Endothelial cell of hepatic sinusoid (primary cell): ENCODE data around the gene SMOC1.

Experiments used
- in situ Hi-C: cut with HindIII; loops from 2 replicates; pipeline ENCODE4 v1.10.0; 2017; ENCODE audit warnings: low sequenced_read_pairs

The SMOC1 gene

DNA sequence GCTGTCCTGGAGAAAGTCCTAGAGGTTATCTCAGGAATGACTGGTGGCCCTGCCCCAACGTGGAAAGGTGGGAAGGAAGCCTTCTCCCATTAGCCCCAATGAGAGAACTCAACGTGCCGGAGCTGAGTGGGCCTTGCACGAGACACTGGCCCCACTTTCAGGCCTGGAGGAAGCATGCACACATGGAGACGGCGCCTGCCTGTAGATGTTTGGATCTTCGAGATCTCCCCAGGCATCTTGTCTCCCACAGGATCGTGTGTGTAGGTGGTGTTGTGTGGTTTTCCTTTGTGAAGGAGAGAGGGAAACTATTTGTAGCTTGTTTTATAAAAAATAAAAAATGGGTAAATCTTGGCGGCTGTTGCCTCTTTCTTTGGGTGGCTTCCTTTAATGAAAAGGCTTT is 152.8 kb downstream of the SMOC1 start:
- in situ Hi-C loops: no loop called here

DNA sequence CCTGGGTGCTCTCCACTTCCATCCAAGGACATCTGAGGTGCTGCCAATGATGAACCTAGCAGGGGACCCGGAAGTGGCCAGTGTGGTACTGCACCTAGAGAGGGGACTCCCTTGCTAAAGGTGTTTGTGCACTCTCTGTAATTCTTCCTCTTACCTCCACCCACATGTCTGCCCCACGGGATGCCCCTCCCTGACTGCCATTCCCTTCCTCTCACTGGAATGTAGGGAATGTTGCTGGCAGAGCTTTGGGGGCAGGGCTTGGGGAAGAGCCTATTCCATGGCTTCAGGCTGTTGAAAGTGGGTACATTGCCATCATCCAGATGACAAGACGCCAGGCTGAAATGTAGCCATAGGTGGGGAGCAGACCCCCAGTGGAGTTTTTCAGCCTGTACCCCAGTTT is 153.2 kb downstream of the SMOC1 start:
- in situ Hi-C loops: no loop called here

DNA sequence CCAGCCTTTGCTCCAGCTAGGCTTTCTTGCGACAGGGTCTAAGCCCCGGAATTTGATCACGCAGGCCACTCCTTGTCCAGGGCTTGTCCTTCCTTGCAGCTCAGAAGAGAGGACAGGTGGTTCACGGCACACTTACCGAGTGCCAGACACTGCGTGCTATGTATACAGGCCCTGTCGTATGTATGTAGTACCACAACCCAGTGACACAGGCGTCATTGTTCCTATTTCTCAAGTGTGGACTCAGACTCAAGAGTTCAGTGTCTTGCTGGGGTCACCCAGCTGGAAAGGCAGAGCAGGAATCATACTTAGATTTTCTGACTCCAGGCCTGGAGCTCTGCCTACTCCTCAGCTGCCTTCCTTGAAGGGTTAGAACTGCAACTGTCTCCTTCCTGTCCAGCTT is 153.9 kb downstream of the SMOC1 start:
- in situ Hi-C loops: no loop called here

DNA sequence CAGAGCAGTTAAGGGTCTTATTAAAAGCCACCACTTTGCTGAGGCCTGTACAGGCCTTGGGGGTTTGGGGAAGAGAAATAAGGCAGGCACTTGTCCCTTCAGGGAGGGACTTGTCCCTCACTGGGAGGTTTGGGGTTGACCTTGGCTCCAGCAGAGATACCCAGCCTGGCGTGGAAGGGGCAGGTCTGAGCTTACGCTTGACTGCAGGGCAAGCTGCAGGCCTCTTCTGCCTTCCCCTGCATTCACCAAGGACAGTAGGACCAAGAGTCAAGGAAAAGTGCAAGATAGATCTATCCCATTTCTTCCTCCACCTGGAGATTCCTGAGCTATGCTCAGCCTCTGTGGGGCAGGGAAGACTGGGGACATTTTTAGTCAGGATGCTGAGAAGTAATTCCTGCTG is 154.3 kb downstream of the SMOC1 start:
- in situ Hi-C loops: no loop called here

DNA sequence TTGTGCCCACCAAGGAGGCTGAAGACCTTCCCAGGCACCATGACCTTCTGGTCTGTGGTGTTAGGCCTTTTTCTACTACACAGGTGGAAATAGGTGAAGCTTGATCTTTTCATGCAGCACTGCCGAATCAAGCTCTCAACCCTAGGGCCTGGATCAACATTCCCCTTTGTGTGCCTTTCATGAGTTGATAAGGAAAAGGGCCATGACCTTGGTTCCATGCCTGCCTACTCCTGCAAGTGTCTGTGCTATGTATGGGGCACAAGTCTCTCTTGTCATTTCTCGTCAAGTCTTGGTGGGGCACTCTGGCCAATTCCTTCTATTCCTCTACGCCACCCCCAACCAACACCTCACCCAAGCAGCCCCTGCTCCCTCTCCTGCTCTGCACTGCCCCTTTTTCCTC is 155.0 kb downstream of the SMOC1 start:
- in situ Hi-C loops: no loop called here

DNA sequence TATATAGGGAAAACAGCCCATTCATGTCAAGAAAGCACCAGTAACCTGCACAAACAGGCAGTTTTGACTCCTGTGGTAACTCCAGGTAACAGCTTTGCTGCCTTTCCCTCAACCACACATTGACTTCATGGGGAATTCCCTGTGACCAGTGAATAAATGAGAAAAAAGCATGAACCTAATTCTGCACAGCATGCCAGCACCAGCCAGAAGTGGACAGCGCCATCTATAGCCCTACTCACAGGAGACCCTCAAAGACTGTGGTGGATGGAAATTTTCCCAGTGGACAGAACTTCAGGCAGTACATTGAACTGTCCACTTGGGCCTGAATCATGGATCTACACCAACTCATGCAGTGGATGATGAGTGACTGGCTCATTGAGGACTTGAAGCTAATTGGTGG is 157.4 kb downstream of the SMOC1 start:
- in situ Hi-C loops: no loop called here

DNA sequence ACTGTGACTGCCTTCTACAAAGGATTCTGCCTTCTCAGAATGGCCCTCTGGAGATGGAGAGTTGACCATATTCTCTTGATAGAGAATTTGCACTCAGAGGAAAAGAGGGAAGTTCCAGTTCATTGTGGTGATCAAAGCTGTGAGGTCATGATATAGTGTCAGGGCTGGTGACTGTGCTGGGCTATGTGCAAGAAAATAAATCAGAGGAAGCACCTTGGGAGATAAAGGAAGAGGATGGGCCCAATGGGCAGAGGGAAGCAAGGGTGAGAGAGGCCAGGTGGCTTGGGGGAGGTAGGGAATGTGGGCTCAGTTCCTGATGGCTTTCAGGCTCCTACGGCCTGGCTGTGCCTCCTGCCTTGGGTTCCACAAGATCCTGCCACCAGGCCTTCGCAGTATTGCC is 163.8 kb downstream of the SMOC1 start:
- in situ Hi-C loops: no loop called here

DNA sequence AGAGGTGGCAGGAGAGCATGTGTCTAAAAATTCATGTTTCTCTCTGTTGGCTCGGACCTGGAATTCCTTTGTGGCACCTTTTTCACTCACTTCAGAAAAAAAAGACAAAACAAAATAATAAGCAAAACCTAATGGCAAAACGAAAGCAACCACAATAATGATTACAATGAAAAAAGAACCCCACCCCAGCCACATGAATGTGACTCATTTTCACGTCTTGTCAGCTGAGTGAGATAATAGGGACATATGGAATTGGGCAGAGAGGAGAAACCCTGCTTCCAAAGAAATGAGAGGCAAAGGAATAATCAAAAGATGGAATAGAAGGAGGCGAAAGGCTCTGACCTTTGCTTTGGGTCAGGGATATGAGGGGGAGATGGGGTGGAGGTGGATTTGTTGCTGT is 166.1 kb downstream of the SMOC1 start:
- in situ Hi-C loops: no loop called here

DNA sequence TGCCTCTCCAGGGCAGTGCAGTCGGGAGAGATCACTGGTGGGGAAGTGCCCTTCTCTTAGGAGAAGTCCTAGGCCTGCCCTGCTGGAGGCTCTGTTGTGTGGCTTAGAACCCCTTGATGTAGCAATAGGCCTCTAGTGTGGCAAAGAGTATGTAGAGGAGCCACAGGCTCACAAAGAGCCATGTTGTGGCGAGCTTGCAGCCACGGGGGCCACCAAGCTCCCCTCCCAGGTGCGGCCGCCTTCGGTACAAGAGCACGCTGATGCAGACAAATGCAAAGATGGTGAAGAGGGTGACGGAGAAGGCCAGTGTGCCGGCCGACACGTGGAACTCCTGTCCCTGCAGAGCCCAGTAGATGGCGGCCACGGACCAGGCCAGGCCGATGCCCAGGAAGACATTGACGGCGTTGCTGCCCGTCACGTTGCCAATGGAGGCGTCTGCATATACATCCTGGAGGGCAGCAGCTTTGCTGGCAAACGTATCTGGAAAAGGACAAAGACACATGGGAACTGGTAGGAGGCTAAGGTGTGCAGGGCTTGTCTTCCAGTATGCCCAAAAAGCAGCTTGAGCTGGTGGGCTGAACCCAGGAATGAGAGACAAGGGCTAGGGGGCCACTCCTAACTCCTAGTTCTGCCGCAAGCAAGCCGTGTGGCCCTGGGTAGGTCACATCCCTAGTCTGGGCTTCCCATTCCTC is 166.8 kb downstream of the SMOC1 start:
- in situ Hi-C loops: no loop called here

DNA sequence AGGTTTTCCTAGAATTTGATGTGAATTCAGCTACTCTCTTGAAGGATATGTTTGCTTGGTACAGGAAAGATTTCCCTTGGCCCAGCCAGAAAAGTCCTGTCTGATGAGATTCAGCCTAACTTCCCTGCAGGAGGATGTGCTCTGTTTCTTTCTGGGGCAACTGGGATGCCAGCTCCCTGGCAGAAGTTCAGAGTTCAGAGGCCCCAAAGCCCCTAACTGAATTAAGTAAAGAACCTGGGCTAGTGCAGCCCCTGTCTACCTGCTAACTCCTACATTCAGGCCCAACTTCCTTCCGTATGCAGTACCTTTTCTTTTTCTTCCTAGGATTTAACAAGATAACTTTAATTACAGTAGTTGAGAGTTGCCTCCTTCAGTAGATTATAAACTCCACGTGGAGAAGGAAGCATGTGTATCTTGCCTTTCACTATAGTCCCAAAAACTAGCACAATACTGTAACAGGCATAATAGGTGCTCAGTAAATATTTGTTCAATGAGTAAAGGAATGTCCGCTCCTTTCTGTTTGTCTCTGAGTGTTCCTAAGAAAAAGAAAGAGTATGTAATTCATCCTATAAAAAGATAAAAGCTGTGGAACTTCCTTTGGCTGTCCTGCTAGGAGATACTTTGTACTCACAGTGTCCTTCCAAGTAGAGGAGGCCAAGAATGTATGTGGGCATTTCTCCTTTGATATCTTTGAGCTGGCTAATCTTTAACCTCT is 168.5 kb downstream of the SMOC1 start:
- in situ Hi-C loops: no loop called here

DNA sequence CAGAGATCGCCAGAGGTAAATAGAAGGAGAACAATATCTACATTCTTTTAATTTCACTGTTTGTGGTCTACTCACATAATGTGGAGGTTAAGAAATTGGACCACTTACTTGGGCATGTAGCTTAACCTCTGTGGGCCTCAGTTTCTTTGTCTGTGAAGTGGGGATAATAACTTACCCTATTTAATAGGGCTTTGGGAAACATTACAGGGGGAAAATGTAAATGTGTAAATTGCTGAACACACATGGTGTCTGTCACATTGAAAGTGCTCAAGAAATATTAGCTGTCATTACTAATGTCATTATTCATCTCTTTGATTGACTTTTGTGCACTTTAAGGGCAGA is 169.1 kb downstream of the SMOC1 start:
- in situ Hi-C loops: no loop called here

DNA sequence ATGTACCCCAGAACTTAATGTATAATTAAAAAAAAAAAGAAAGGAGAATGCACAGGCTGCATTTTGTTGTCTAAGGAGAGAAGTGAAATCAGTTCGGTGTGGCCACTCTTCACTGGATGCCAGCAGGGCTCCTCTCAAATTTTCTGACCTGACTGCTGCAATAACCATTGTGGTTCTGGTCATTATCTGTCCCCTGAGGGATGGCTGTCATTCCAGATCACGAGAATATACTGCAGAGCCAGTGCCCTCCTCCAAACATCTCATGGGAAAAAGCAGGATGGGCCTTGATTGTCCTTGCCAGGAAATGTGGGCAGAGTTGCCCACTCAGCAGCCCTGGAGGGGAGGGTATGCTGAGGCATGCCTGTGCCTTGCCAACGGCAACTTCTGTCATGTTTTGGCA is 170.4 kb downstream of the SMOC1 start:
- in situ Hi-C loops: no loop called here

DNA sequence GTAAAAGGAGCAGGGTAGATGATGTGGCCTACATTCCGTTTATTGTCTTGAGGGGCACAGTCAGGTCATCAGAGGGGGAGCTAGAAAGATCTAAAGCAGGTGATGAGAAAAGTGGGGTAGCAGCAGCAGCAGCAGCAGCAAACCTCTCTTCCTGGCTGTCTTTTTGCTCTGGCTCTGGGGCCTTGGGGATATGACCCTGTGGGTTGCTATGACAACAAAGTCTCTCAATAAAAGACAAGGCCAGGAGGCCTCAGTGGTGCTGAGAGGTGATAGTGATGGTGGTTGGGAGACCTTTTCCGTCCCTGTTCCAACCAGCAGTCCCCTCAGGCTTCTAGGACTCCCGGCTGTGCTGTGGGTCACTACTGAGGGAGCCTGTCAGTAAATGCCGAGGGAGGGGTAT is 170.9 kb downstream of the SMOC1 start:
- in situ Hi-C loops: no loop called here

DNA sequence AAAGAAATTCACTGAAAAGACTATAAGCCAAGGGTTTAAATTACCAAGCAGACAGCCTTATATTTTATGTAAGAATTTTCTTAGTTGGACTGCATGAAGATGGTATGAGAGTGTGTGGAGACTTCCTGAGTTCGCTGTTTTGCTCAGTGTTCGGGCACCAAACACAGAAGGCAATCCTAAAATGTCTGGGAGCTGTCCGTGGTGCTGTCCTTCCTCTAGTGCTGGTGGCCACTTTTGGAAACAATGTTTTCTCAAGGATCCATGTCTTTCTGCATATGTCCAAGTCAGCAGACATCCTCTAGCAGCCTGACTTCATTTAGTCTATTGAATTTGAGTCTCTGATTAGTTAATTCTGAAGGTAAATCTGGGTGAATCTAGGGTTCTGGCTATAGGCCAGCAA is 173.8 kb downstream of the SMOC1 start:
- in situ Hi-C loops: no loop called here

DNA sequence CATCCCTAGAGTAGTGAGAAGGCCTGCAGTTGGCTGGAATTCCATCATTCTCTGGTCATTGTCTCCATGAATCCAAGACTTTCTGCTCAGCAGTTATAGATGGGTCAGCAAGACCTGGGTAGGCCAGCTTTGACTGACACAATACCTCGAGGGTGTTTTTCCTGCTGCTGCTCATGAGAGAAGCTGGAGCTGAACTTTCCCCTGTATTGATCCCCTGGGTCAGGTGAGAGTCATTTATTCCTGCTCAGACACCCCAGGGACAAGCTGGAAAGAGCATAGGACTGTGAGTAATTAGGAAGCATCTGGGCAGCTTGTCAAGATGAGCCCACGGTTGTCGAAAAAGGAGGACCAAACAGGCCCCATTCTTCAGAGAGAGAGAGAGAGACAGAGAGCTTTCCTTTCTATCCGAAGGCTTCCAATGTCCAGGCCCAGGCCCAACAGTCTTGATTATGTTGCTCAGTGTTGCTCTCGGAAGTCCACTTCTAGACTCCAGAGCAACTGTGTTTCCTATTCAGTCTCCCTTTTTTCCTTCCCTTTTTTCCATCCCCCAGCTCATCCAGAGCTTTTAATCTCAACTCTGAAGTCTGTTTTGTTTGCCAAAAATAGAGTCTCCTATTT is 178.4 kb downstream of the SMOC1 start:
- in situ Hi-C loops: no loop called here

DNA sequence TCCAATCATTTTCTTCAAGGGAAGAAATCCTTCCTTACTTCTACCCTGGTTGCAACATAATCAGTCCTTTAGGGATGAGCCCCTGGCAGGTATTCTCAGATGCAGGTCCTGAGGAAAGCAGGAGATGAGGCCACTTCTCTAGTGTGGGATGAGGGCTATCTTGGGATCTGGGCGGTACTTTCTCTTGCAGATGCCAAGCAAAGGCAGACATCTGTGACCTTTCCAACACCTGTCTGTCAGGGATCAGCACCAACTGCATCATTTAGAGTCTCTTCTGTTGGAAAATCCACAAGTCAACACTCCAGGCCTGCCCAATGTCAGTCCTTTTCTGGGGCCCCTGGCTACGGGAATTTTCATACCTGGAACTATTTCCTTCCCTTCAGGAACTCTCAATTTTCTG is 180.3 kb downstream of the SMOC1 start:
- in situ Hi-C loops: no loop called here

DNA sequence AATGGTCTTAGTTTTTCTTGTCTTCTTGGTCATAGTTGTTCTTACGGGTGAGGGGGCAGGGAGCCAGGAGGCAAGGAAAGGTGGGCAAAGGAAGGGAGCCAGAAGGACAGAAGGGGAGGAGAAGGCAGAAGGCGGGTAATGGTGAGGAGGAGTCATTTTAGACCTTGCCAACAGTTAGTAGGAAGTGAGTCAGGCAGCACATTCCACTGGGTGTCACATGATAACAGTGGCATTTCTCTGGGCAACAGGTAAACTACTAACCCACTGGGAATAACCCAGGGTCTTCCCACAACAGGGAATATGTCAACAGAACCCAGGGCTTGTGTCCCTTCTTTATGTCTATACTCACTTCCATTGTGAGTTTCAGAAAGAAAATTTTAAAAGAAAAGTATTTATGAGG is 181.9 kb downstream of the SMOC1 start:
- in situ Hi-C loops: no loop called here

DNA sequence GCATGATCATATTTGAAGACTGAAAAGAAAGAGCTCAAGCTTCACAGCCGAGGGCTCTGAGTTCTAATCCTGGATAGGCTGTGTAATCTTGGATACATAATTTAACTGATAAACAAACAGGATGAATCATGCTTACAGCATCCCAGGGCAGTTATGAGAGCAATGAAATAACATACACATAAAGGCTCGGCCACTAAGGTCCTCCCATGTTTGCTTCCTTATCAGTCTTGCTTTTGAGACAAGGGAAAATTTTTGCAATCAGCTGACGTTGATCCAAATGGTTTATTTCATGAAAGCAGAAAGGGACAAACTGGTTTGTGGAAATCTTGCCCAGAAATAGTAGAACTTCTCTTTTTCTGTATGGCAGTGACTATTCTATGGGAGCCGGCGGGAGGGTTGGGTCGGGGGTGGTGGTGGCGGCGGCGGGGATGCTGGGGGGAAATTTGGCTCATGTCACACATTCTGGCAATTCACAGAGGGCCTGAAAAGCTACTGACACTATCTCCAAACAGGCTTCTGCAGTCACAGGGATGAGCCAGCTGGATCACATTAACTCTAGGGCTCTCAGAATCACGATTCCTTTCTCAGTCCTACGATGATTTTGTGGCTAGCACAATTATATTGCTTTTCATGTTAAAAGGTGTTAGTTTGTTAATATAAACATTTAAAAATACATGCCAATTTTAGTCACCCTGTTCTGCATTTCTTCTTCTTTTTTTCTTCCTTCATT is 185.1 kb downstream of the SMOC1 start:
- in situ Hi-C loops: no loop called here

DNA sequence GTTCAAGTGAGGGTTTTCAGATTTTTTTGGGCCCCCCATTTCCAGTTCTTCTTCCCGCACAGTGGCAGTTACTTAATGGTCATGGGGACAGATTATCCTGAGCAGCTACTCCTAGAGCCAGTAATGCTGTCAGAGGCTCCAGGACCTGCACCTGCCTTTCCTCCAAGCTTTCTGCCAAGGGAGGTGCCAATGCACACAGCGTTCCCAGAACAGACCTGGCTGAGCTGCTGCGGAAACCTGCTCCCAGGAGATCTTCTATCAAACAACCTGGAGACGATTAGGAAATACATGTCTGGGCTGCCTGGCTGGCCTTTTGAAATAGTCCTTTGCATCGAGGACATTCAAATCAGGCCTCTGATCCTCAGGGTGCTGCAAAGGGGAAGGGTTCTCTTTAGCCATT is 188.6 kb downstream of the SMOC1 start:
- in situ Hi-C loops: no loop called here

DNA sequence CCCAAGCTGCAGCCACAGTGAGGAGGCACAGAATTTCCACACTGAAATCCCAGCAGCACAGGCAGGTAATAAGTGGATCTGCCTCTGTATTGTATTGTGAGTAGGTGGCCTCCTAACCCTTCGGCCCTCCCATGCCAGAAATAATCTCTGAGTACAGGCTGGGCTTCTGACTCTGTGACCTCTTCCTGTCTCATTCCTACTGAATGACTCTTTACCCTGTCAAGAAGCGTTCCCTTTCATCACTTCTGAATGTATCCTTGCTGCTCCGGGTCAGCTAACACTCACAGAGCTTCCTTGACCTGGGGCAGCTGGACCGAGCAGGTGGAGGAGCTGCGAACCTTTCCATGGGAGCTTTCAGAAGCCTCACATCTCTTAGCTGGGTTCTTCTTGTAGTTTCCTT is 190.0 kb downstream of the SMOC1 start:
- in situ Hi-C loops: no loop called here

DNA sequence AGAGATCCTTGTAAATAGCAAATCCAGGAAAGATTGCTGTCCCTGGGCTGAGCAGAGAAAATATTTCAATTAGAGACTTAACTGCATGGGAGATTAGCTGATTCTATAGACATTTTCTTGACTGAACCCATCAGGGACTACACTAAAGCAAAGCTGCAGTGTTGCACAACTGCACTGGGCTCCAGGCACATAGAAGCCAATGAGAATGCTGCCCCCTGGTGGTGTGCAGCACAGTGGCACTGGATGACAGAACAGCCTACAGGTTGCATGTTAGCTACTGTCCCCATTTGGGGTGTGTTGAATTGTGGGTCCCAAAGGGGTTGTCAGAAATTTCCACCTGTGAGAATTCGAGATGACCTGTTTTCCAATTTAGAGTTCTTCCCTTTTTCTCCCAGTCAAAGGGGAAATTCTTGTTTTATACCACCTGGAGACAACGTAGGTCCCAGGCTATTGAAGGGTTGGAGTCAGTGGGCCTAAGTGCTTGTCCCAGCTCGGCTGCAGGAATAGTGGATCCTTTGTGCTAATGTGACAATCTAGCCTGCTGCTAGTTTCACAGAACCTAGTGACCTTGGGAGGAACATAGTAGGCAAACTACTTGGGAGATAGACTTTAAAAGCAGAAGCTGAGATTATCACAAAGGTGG is 194.8 kb downstream of the SMOC1 start:
- in situ Hi-C loops: no loop called here
